HCT116 (cell line): ENCODE results near the gene CLTC. TPM values are rescaled to one million over a fixed set of nuclear protein-coding genes. Genes with fewer than 3 reads are reported as not detected.

Experiments used
- ATAC-seq: fragments of 200-7000 bp; cut with Tn5 transposase; 2 replicates; pipeline ENCODE4 v1.9.1; 2020; ENCODE audit warnings: mild to moderate bottlenecking, moderate library complexity
- BruUV-seq: library from RNA; stranded (reverse); fragments of 400-500 nt; replicated peaks from 2 replicates; lab custom pipeline; 2021; lab: Mats Ljungman, UMichigan
- CTCF ChIA-PET: fragments of 300-600 bp; sonication (Branson Sonifier 250); formaldehyde crosslinking; loops from one replicate; lab custom pipeline; 2021; ENCODE audit warnings: antibody characterized with exemption; lab: Charles Lee
- POLR2A ChIA-PET: fragments of 300-600, 350-600 bp; sonication (Branson Sonifier 250); formaldehyde crosslinking; loops from one replicate; lab custom pipeline; 2021; ENCODE audit warnings: antibody characterized with exemption; lab: Charles Lee
- RAD21 ChIA-PET, 2 experiments: fragments of 300-600 bp; sonication (Branson Sonifier 250); formaldehyde crosslinking; loops; one replicate each; lab custom pipeline; 2023; ENCODE audit warnings: low total read pairs in 2 of 2; ENCODE audit not compliant: uncharacterized antibody in 2 of 2, unreplicated experiment in 2 of 2, low non-redundant PET in 1 of 2; lab: Charles Lee
- DNase-seq: peaks from one replicate; pipeline ENCODE4 v3.0.0-alpha.2; 2010; ENCODE audit warnings: low read depth, low spot score
- H2AFZ ChIP-seq: fragments of 200-600 bp; shearing (Covaris generic), sonication (generic); 2 replicates; pipeline ENCODE4 v1.6.1; 2017; ENCODE audit warnings: low read depth, mixed run types, mixed read lengths, antibody characterized with exemption, low read length; ENCODE audit not compliant: poor library complexity, severe bottlenecking
- H3K27ac ChIP-seq: 2 replicates; pipeline ENCODE4 v1.5.1; 2012; ENCODE audit warnings: low read depth, low read length
- H3K27me3 ChIP-seq: fragments of 200-600 bp; sonication (generic); 2 replicates; pipeline ENCODE4 v1.6.1; 2016; ENCODE audit warnings: mixed run types, low read length, mixed read lengths; ENCODE audit not compliant: insufficient read depth
- H3K36me3 ChIP-seq, 2 experiments: fragments of 200-500 bp in 1 of 2; fragments of 200-600 bp in 1 of 2; sonication (Bioruptor generic) in 1 of 2; sonication (generic) in 1 of 2; 2 replicates each; pipeline versions ENCODE4 v1.5.1 to v1.6.1; 2014 to 2016; ENCODE audit warnings: low read length in 2 of 2, inconsistent platforms in 1 of 2, mixed read lengths in 1 of 2, mixed run types in 1 of 2; ENCODE audit not compliant: insufficient read depth in 2 of 2, control insufficient read depth in 1 of 2
- H3K4me1 ChIP-seq, 2 experiments: fragments of 200-600 bp in 1 of 2; sonication (generic) in 1 of 2; 2 replicates each; pipeline versions ENCODE4 v1.5.1 to v1.6.1; 2012 to 2017; ENCODE audit warnings: low read length in 2 of 2, inconsistent platforms in 1 of 2, mild to moderate bottlenecking in 1 of 2, mixed read lengths in 1 of 2, mixed run types in 1 of 2, moderate library complexity in 1 of 2; ENCODE audit not compliant: insufficient read depth in 2 of 2, control insufficient read depth in 1 of 2
- H3K4me2 ChIP-seq: fragments of 200-600 bp; sonication (generic); 2 replicates; pipeline ENCODE4 v1.6.1; 2017; ENCODE audit warnings: mixed run types, low read length, mixed read lengths
- H3K4me3 ChIP-seq, 2 experiments: fragments of 200-600 bp in 1 of 2; sonication (generic) in 1 of 2; replicated peaks in 1 of 2; 2 replicates each; pipeline ENCODE4 v1.5.1; 2011 to 2016; ENCODE audit warnings: low read length in 2 of 2, control low read depth in 1 of 2, low read depth in 1 of 2, mild to moderate bottlenecking in 1 of 2, mixed read lengths in 1 of 2, mixed run types in 1 of 2
- H3K79me2 ChIP-seq: fragments of 200-600 bp; sonication (generic); 2 replicates; pipeline ENCODE4 v1.6.1; 2017; ENCODE audit warnings: mild to moderate bottlenecking, mixed run types, low read length, moderate library complexity, mixed read lengths; ENCODE audit not compliant: insufficient read depth
- H3K9ac ChIP-seq: fragments of 200-600 bp; sonication (generic); 2 replicates; pipeline ENCODE4 v1.6.1; 2016; ENCODE audit warnings: low read length, mixed read lengths
- H3K9me2 ChIP-seq: fragments of 200-600 bp; sonication (generic), shearing (Covaris generic); 2 replicates; pipeline ENCODE4 v1.6.1; 2017; ENCODE audit warnings: mixed run types, mild to moderate bottlenecking, moderate library complexity; ENCODE audit not compliant: insufficient read depth
- H3K9me3 ChIP-seq, 2 experiments: fragments of 200-500 bp in 1 of 2; fragments of 200-600 bp in 1 of 2; sonication (Bioruptor generic) in 1 of 2; sonication (generic) in 1 of 2; 2 replicates each; pipeline ENCODE4 v1.6.1; 2014 to 2017; ENCODE audit warnings: low read length in 2 of 2, mixed read lengths in 2 of 2, inconsistent platforms in 1 of 2, low read depth in 1 of 2, mild to moderate bottlenecking in 1 of 2, mixed run types in 1 of 2, moderate library complexity in 1 of 2; ENCODE audit not compliant: control insufficient read depth in 1 of 2, insufficient read depth in 1 of 2
- H4K20me1 ChIP-seq: fragments of 200-600 bp; sonication (generic), shearing (Covaris generic); 2 replicates; pipeline ENCODE4 v1.6.1; 2017; ENCODE audit warnings: mixed run types, mild to moderate bottlenecking, moderate library complexity; ENCODE audit not compliant: insufficient read depth
- CEBPB ChIP-seq: IDR thresholded peaks from 2 replicates; pipeline ENCODE4 v1.6.1; 2012; ENCODE audit warnings: low read depth
- EGR1 ChIP-seq: IDR thresholded peaks from 2 replicates; pipeline ENCODE4 v1.6.1; 2012; ENCODE audit warnings: low read depth
- ELF1 ChIP-seq: IDR thresholded peaks from 2 replicates; pipeline ENCODE4 v1.6.1; 2012; ENCODE audit warnings: low read depth, borderline replicate concordance
- EZH2 ChIP-seq: fragments of 200-600 bp; sonication (generic); IDR thresholded peaks from 2 replicates; pipeline ENCODE4 v1.6.1; 2017; ENCODE audit warnings: antibody characterized with exemption, mixed run types
- POLR2A ChIP-seq: IDR thresholded peaks from 2 replicates; pipeline ENCODE4 v1.7.0; 2011; ENCODE audit warnings: borderline replicate concordance; ENCODE audit not compliant: insufficient read depth, insufficient read length; ENCODE audit errors: extremely low read depth
- POLR2AphosphoS5 ChIP-seq: IDR thresholded peaks from 2 replicates; pipeline ENCODE4 v1.6.1; 2011; ENCODE audit warnings: mild to moderate bottlenecking, low read depth, low read length, moderate library complexity
- TCF7L2 ChIP-seq: IDR thresholded peaks from 2 replicates; pipeline ENCODE4 v1.7.0; 2011; ENCODE audit warnings: borderline replicate concordance, inconsistent platforms; ENCODE audit not compliant: insufficient read depth, insufficient read length; ENCODE audit errors: extremely low read depth
- ZBTB33 ChIP-seq: IDR thresholded peaks from 2 replicates; pipeline ENCODE4 v1.6.1; 2011; ENCODE audit warnings: mild to moderate bottlenecking, low read length, moderate library complexity; ENCODE audit not compliant: insufficient replicate concordance; ENCODE audit errors: extremely low read depth
- ZNF274 ChIP-seq: fragments of 200-500 bp; sonication (Bioruptor generic); IDR thresholded peaks from 2 replicates; pipeline ENCODE4 v1.6.1; 2014; ENCODE audit warnings: mild to moderate bottlenecking, low read depth, low read length, inconsistent platforms
- intact Hi-C: fragments of 100-400 bp; cut with micrococcal nuclease; formaldehyde crosslinking; loops from 2 replicates; pipeline ENCODE4 v1.10.0; 2022
- total RNA-seq: library from RNA; stranded (reverse); gene quantifications from one replicate; pipeline ENCODE4 v1.2.1, GENCODE V29; 2021; ENCODE audit not compliant: unreplicated experiment

CLTC gene
- total RNA-seq, 1 experiment from 2014 or later, result 351 TPM

DNA sequence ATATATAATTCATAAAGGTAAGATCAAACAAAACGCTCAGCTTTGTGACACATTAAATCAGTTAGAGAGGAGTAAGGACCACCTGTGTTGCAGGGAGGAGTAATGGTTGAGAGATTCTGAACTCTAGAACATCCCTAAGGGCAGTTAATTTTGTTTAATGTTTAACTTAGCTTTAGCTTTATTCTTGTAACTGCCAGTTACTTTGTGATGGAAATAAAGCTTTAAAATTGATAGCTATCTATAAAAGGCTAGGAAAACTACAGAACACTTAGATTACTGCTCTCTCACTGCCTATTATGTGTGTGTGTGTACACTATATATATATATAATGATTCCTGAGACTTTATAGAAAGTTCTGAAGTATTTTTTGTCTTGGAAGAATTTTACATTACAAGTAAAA is 49.7 kb downstream of the CLTC start (continued):
- TF ChIP-seq ZBTB33 (no peak), EGR1 (no peak)
- TF ChIP-seq, all 23 proteins: peak for 0

- no peaks in the 10 kb centered on the region for H3K9me3 ChIP-seq
- CTCF ChIA-PET, result no interaction called here
- TF ChIP-seq CEBPB, result no peak
- TF ChIP-seq TCF7L2, result no peak
- TF ChIP-seq POLR2A, result no peak
- no peak for TF ChIP-seq POLR2AphosphoS5
- no peak for TF ChIP-seq ZBTB33
- TF ChIP-seq EZH2, result no peak
- no peak for TF ChIP-seq ZNF274
- no peak for TF ChIP-seq ELF1
- TF ChIP-seq, all 23 proteins: peak for 0
- H3K9me2 ChIP-seq, result no peaks in the 10 kb centered on the region
- intact Hi-C loops, result no loop called here
- ATAC-seq (no peak), DNase-seq (no peak)
- H3K79me2 ChIP-seq, result peaks cover 95% of the 10 kb centered on the region
- H3K4me3 ChIP-seq, result no peak overlapping the region
- peak overlapping the region; percentile 74 for H3K27ac ChIP-seq
- no TSS peak for BruUV-seq
- ChIA-PET RAD21 (no interaction called here), POLR2A (interaction anchor here (1.3 kb wide), 1 partner anchor 12 kb away, joined by 4 read pairs; no protein-coding TSS in a partner anchor)
- no peak overlapping the region for H3K4me2 ChIP-seq
- H3K9ac ChIP-seq, result no peak overlapping the region
- H3K27me3 ChIP-seq, result no peaks in the 10 kb centered on the region
- H2AFZ ChIP-seq, result no peak overlapping the region
- H3K4me1 ChIP-seq, result peaks cover 25 to 47% of the 10 kb centered on the region in 2 experiments
- peaks cover 67 to 81% of the 10 kb centered on the region in 2 experiments for H3K36me3 ChIP-seq
- H4K20me1 ChIP-seq, result peaks cover 10% of the 10 kb centered on the region; the same call in 1 of the 2 replicates
These were observed 50.2 kb downstream of the CLTC start for GRCh38 chr17:59669944-59670343.
